ENCODE results near the gene FARS2.

The FARS2 gene

GRCh38 chr6:5738211-5738610, 476.9 kb downstream of the FARS2 start:
- DNase-seq: no peak

GRCh38 chr6:5744497-5744896, 483.2 kb downstream of the FARS2 start:
- DNase-seq: no peak

GRCh38 chr6:5745081-5745480, 483.8 kb downstream of the FARS2 start:
- DNase-seq: no peak

GRCh38 chr6:5746053-5746758, 484.9 kb downstream of the FARS2 start:
- no peak for DNase-seq

- DNase-seq: no peak
These were observed 485.4 kb downstream of the FARS2 start for GRCh38 chr6:5746759-5747130.

GRCh38 chr6:5747379-5747778, 486.1 kb downstream of the FARS2 start:
- no peak for DNase-seq

GRCh38 chr6:5749016-5749650, 487.8 kb downstream of the FARS2 start:
- DNase-seq: no peak

- DNase-seq: no peak
These were observed 488.4 kb downstream of the FARS2 start for GRCh38 chr6:5749651-5750215.

GRCh38 chr6:5751525-5752390, 490.4 kb downstream of the FARS2 start:
- DNase-seq: no peak

GRCh38 chr6:5752391-5752680, 491.0 kb downstream of the FARS2 start:
- DNase-seq: no peak

GRCh38 chr6:5753209-5753608, 491.9 kb downstream of the FARS2 start:
- no peak for DNase-seq

GRCh38 chr6:5754904-5755303, 493.6 kb downstream of the FARS2 start:
- DNase-seq: no peak

GRCh38 chr6:5759571-5759970, 498.3 kb downstream of the FARS2 start:
- DNase-seq: no peak

- DNase-seq: no peak
These were observed 500.1 kb downstream of the FARS2 start for GRCh38 chr6:5761370-5761769.

- DNase-seq: no peak
These were observed 501.3 kb downstream of the FARS2 start for GRCh38 chr6:5762561-5762968.

- DNase-seq: no peak
These were observed 502.1 kb downstream of the FARS2 start for GRCh38 chr6:5763407-5763806.

- no peak for DNase-seq
These were observed 502.6 kb downstream of the FARS2 start for GRCh38 chr6:5763871-5764270.

- no peak for DNase-seq
These were observed 503.2 kb downstream of the FARS2 start for GRCh38 chr6:5764401-5764955.

- DNase-seq: no peak
These were observed 503.9 kb downstream of the FARS2 start for GRCh38 chr6:5765141-5765760.

GRCh38 chr6:5766260-5766659, 504.9 kb downstream of the FARS2 start:
- DNase-seq: no peak

- no peak for DNase-seq
These were observed 506.2 kb downstream of the FARS2 start for GRCh38 chr6:5767471-5767870.

GRCh38 chr6:5771211-5771610, 509.9 kb downstream of the FARS2 start:
- DNase-seq: no peak
